ENCODE data around the gene FDPS.
"Not testable (repeated sequence)": the region's sequence is repeated elsewhere in the genome, so short reads cannot be mapped to it uniquely, and the experiment has no call there.

FDPS gene

GRCh38 chr1:155277902-155278688, 30.6 kb upstream of the FDPS start:
- H3K27me3 Mint-ChIP-seq = no peaks in the 10 kb centered on the region
- no peaks in the 10 kb centered on the region for H3K9me3 Mint-ChIP-seq
- peak overlapping the region; percentile 86 for H3K4me3 Mint-ChIP-seq
- H3K27ac Mint-ChIP-seq = no peak overlapping the region
- peaks cover 32% of the 10 kb centered on the region for H3K4me1 Mint-ChIP-seq
- no peaks in the 10 kb centered on the region for H3K36me3 Mint-ChIP-seq
- peak; percentile 44 for ATAC-seq

DNA sequence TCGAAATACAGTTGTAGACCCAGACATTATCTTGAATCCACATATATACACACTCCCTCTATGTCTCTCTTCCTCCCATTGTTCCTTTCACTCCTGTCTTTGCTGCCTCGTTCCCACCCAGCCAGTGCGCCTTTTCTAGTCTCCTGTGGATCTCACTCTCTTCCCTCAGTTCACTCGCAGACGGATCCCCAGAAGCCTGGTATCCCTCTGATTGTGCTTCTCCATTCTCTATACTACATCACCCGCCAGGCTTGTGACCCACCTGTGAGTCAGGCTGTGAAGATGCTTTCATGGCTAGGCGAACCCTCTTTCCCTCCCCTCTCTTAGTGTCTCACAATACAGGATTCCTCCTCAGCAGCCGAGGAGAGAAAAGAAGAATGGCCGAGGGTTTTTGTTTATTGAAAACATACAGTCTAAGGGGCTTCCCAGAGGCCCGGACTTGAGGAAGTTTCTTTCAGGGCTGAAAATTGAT, 29.9 kb upstream of the FDPS start:
- no peak for ATAC-seq
- H3K27ac Mint-ChIP-seq = no peak overlapping the region
- H3K4me3 Mint-ChIP-seq = peak overlapping the region; percentile 22
- no peaks in the 10 kb centered on the region for H3K27me3 Mint-ChIP-seq
- H3K36me3 Mint-ChIP-seq = no peaks in the 10 kb centered on the region
- no peaks in the 10 kb centered on the region for H3K9me3 Mint-ChIP-seq
- H3K4me1 Mint-ChIP-seq = peaks cover 27% of the 10 kb centered on the region

- Mint-ChIP-seq H3K27ac (no peak overlapping the region), H3K4me3 (no peak overlapping the region), H3K36me3 (no peaks in the 10 kb centered on the region), H3K9me3 (no peaks in the 10 kb centered on the region), H3K4me1 (peaks cover 24% of the 10 kb centered on the region), H3K27me3 (no peaks in the 10 kb centered on the region)
- ATAC-seq = no peak
Measured at GRCh38 chr1:155279268-155279667, 29.4 kb upstream of the FDPS start.

DNA sequence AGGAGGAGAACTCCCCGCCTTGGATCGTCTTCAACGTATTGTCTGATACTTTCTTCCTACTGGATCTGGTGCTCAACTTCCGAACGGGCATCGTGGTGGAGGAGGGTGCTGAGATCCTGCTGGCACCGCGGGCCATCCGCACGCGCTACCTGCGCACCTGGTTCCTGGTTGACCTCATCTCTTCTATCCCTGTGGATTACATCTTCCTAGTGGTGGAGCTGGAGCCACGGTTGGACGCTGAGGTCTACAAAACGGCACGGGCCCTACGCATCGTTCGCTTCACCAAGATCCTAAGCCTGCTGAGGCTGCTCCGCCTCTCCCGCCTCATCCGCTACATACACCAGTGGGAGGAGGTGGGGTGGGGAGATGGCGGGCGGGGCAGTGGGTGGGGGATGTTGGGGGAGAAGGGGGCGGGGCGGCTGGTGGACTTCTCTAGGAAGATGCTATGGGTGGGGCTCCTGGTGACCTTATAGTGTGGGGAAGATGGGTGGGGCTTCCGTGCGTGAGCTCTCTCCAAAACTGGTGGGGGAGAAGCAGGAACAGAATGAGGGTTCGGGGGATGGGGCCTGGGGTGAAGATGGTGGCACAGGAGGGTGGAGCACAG, 26.1 kb upstream of the FDPS start:
- Mint-ChIP-seq H3K9me3 (no peaks in the 10 kb centered on the region), H3K27ac (no peak overlapping the region), H3K36me3 (peaks cover 3% of the 10 kb centered on the region), H3K27me3 (no peaks in the 10 kb centered on the region), H3K4me3 (no peak overlapping the region), H3K4me1 (peaks cover 10% of the 10 kb centered on the region)
- ATAC-seq = no peak

GRCh38 chr1:155284476-155284875, 24.2 kb upstream of the FDPS start:
- H3K36me3 Mint-ChIP-seq = peaks cover 5% of the 10 kb centered on the region
- ATAC-seq = no peak
- no peak overlapping the region for H3K4me3 Mint-ChIP-seq
- H3K9me3 Mint-ChIP-seq = no peaks in the 10 kb centered on the region
- no peak overlapping the region for H3K27ac Mint-ChIP-seq
- no peaks in the 10 kb centered on the region for H3K4me1 Mint-ChIP-seq
- H3K27me3 Mint-ChIP-seq = no peaks in the 10 kb centered on the region

GRCh38 chr1:155285063-155285462, 23.6 kb upstream of the FDPS start:
- Mint-ChIP-seq H3K27ac (no peak overlapping the region), H3K4me3 (no peak overlapping the region), H3K36me3 (peaks cover 5% of the 10 kb centered on the region), H3K9me3 (no peaks in the 10 kb centered on the region), H3K4me1 (no peaks in the 10 kb centered on the region), H3K27me3 (peaks cover 3% of the 10 kb centered on the region)
- no peak for ATAC-seq

- Mint-ChIP-seq H3K27ac (no peak overlapping the region), H3K9me3 (no peaks in the 10 kb centered on the region), H3K27me3 (peaks cover 8% of the 10 kb centered on the region), H3K4me1 (no peaks in the 10 kb centered on the region), H3K4me3 (no peak overlapping the region), H3K36me3 (peaks cover 5% of the 10 kb centered on the region)
- ATAC-seq = no peak
Measured at GRCh38 chr1:155285631-155286044, 23.0 kb upstream of the FDPS start.

GRCh38 chr1:155286544-155286943, 22.1 kb upstream of the FDPS start:
- H3K27ac Mint-ChIP-seq = no peak overlapping the region
- H3K27me3 Mint-ChIP-seq = peaks cover 8% of the 10 kb centered on the region
- ATAC-seq = no peak
- H3K4me3 Mint-ChIP-seq = no peak overlapping the region
- peaks cover 5% of the 10 kb centered on the region for H3K36me3 Mint-ChIP-seq
- no peaks in the 10 kb centered on the region for H3K4me1 Mint-ChIP-seq
- no peaks in the 10 kb centered on the region for H3K9me3 Mint-ChIP-seq

DNA sequence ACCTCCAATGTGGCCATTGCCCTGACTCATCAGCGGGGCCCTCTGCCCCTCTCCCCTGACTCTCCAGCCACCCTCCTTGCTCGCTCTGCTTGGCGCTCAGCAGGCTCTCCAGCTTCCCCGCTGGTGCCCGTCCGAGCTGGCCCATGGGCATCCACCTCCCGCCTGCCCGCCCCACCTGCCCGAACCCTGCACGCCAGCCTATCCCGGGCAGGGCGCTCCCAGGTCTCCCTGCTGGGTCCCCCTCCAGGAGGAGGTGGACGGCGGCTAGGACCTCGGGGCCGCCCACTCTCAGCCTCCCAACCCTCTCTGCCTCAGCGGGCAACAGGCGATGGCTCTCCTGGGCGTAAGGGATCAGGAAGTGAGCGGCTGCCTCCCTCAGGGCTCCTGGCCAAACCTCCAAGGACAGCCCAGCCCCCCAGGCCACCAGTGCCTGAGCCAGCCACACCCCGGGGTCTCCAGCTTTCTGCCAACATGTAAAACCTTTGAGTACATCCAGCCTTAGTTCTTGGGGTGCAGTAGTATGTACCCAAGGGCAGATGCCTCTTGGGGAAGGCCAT, 20.6 kb upstream of the FDPS start:
- no peak overlapping the region for H3K4me3 Mint-ChIP-seq
- peaks cover 8% of the 10 kb centered on the region for H3K27me3 Mint-ChIP-seq
- no peaks in the 10 kb centered on the region for H3K9me3 Mint-ChIP-seq
- H3K27ac Mint-ChIP-seq = no peak overlapping the region
- H3K36me3 Mint-ChIP-seq = peaks cover 5% of the 10 kb centered on the region
- no peaks in the 10 kb centered on the region for H3K4me1 Mint-ChIP-seq
- ATAC-seq = peak; percentile 39

GRCh38 chr1:155291006-155291405, 17.7 kb upstream of the FDPS start:
- not testable (repeated sequence) for H3K27ac Mint-ChIP-seq, H3K9me3 Mint-ChIP-seq, H3K4me1 Mint-ChIP-seq, ATAC-seq, H3K36me3 Mint-ChIP-seq, H3K4me3 Mint-ChIP-seq
- peaks cover 32% of the 10 kb centered on the region for H3K27me3 Mint-ChIP-seq

- no peaks in the 10 kb centered on the region for H3K9me3 Mint-ChIP-seq
- no peaks in the 10 kb centered on the region for H3K36me3 Mint-ChIP-seq
- H3K4me1 Mint-ChIP-seq = peaks cover 7% of the 10 kb centered on the region
- no peak overlapping the region for H3K4me3 Mint-ChIP-seq
- H3K27me3 Mint-ChIP-seq = peaks cover 53% of the 10 kb centered on the region
- H3K27ac Mint-ChIP-seq = no peak overlapping the region
- ATAC-seq = no peak
Measured at GRCh38 chr1:155293086-155293749, 15.4 kb upstream of the FDPS start.

- no peak for ATAC-seq
Measured at GRCh38 chr1:155294520-155295182, 14.0 kb upstream of the FDPS start.

GRCh38 chr1:155295183-155295941, 13.3 kb upstream of the FDPS start:
- Mint-ChIP-seq H3K4me3 (no peak overlapping the region), H3K27me3 (peaks cover 47% of the 10 kb centered on the region), H3K4me1 (peaks cover 7% of the 10 kb centered on the region), H3K36me3 (no peaks in the 10 kb centered on the region), H3K9me3 (no peaks in the 10 kb centered on the region), H3K27ac (no peak overlapping the region)
- ATAC-seq = peak; percentile 31

More at GRCh38 chr1:155294520-155295182, 14.0 kb upstream of the FDPS start:
- Mint-ChIP-seq H3K4me3 (no peak overlapping the region), H3K4me1 (peaks cover 7% of the 10 kb centered on the region), H3K27ac (no peak overlapping the region), H3K9me3 (no peaks in the 10 kb centered on the region), H3K36me3 (no peaks in the 10 kb centered on the region), H3K27me3 (peaks cover 53% of the 10 kb centered on the region)

- H3K36me3 Mint-ChIP-seq = no peaks in the 10 kb centered on the region
- peaks cover 7% of the 10 kb centered on the region for H3K4me1 Mint-ChIP-seq
- no peak for ATAC-seq
- no peak overlapping the region for H3K4me3 Mint-ChIP-seq
- H3K9me3 Mint-ChIP-seq = no peaks in the 10 kb centered on the region
- H3K27me3 Mint-ChIP-seq = peaks cover 44% of the 10 kb centered on the region
- H3K27ac Mint-ChIP-seq = no peak overlapping the region
Measured at GRCh38 chr1:155295942-155296267, 12.8 kb upstream of the FDPS start.

Measured in stimulated activated memory B cell treated with anti-CD40 and anti-IgM and Interleukin-4, amounts not matched to agents 10 μg/mL and 1 μg/mL and 100 μg/mL, for 72 hours (primary cell).